Measurements from ENCODE around the gene DUT. TPM values are rescaled to one million over a fixed set of nuclear protein-coding genes. Genes with fewer than 3 reads are reported as not detected.

The DUT gene
- total and polyA plus RNA-seq, 2 experiments from 2014 or later, result 78.0 to 149 TPM

GRCh38 chr15:48389691-48390143 is 58.5 kb downstream of the DUT start:
- Histone ChIP-seq H3K27me3 (replicated peaks; ENCODE audit: insufficient read depth) (no peaks in the 10 kb centered on the region), H3K4me2 (ENCODE audit: unreplicated experiment) (peak overlapping the region; percentile 67), H3K9ac (peak overlapping the region; percentile 76), H4K20me1 (ENCODE audit: insufficient read depth) (no peaks in the 10 kb centered on the region), H3K27ac (peak overlapping the region; percentile 99), H3K4me1 (ENCODE audit: insufficient read depth) (peaks cover 81% of the 10 kb centered on the region), H3K79me2 (ENCODE audit: insufficient read depth) (no peaks in the 10 kb centered on the region), H2AFZ (no peak overlapping the region), H3F3A (ENCODE audit: insufficient read depth) (peaks cover 87% of the 10 kb centered on the region), H3K9me2 (ENCODE audit: insufficient read depth) (no peaks in the 10 kb centered on the region), H3K4me3 (no peak overlapping the region), H3K36me3 (ENCODE audit: low read depth) (no peaks in the 10 kb centered on the region), H3K9me3 (ENCODE audit: low read depth) (no peaks in the 10 kb centered on the region)
- TF ChIP-seq EZH2phosphoT487 (IDR thresholded peaks at IDR 0.05; ENCODE audit: insufficient read depth, low read depth) (no peak), EZH2 (IDR thresholded peaks at IDR 0.05; ENCODE audit: insufficient read depth, poor library complexity, severe bottlenecking) (no peak)
- in situ Hi-C loops (cut with MboI), result no loop called here
- WGBS, 2 experiments (ENCODE audit: low coverage in 1 of 2, low lambda C conversion rate in 2 of 2, missing lambda C conversion rate in 2 of 2), result 4% methylated on average over 3 of the region's 3 CpGs
- DNase-seq, result peak; percentile 83

DNA sequence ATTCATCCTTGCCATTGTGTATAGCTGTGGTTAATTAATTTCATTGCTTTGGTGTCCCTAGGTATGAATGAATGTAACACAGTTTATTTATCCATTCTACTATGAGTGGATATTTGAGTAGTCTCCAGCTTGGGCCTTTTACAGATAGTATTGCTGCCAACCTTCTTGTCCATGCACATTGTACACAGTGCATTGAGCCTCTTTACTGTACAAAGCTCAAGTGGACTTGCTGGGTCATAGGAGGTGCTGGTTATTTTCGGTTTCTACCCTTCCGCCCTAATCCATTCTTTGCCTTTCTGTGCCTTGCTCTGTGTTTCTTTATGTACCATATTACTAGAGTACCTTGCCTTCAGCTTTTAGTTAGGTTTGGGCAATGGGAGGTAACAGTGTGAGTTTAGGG is 60.7 kb downstream of the DUT start:
- peak overlapping the region; percentile 36; the same call in 1 of the 2 replicates for H3K9ac ChIP-seq

GRCh38 chr15:48392356-48392755 is 61.1 kb downstream of the DUT start:
- no peak overlapping the region for H3K4me3 ChIP-seq
- H3K79me2 ChIP-seq (ENCODE audit: insufficient read depth), result no peaks in the 10 kb centered on the region
- H3K27ac ChIP-seq, result peak overlapping the region; percentile 44
- H3K4me1 ChIP-seq (ENCODE audit: insufficient read depth), result peaks cover 77% of the 10 kb centered on the region
- H3K27me3 ChIP-seq (replicated peaks; ENCODE audit: insufficient read depth), result no peaks in the 10 kb centered on the region
- H3K4me2 ChIP-seq (ENCODE audit: unreplicated experiment), result no peak overlapping the region
- 0 out of 2 replicates have a peak overlapping the region, but pooled peaks have one; percentile 1 for H2AFZ ChIP-seq
- in situ Hi-C loops (cut with MboI), result no loop called here
- H3F3A ChIP-seq (ENCODE audit: insufficient read depth), result peaks cover 81% of the 10 kb centered on the region
- TF ChIP-seq EZH2 (IDR thresholded peaks at IDR 0.05; ENCODE audit: insufficient read depth, poor library complexity, severe bottlenecking) (no peak), EZH2phosphoT487 (IDR thresholded peaks at IDR 0.05; ENCODE audit: insufficient read depth, low read depth) (no peak)
- no peaks in the 10 kb centered on the region for H3K36me3 ChIP-seq (ENCODE audit: low read depth)
- peak overlapping the region; percentile 36; the same call in 1 of the 2 replicates for H3K9ac ChIP-seq
- 23 to 27% methylated on average over 4 of the region's 4 CpGs for WGBS, 2 experiments (ENCODE audit: low coverage in 1 of 2, low lambda C conversion rate in 2 of 2, missing lambda C conversion rate in 2 of 2)
- peak; percentile 56 for DNase-seq
- no peaks in the 10 kb centered on the region for H4K20me1 ChIP-seq (ENCODE audit: insufficient read depth)
- no peaks in the 10 kb centered on the region for H3K9me3 ChIP-seq (ENCODE audit: low read depth)
- no peaks in the 10 kb centered on the region for H3K9me2 ChIP-seq (ENCODE audit: insufficient read depth)

More for the DNA sequence above, 60.7 kb downstream of the DUT start:
- Histone ChIP-seq H4K20me1 (ENCODE audit: insufficient read depth) (no peaks in the 10 kb centered on the region), H3K4me1 (ENCODE audit: insufficient read depth) (peaks cover 81% of the 10 kb centered on the region), H2AFZ (0 out of 2 replicates have a peak overlapping the region, but pooled peaks have one; percentile 1), H3K27ac (peak overlapping the region; percentile 44), H3K9me3 (ENCODE audit: low read depth) (no peaks in the 10 kb centered on the region), H3K36me3 (ENCODE audit: low read depth) (no peaks in the 10 kb centered on the region), H3K4me2 (ENCODE audit: unreplicated experiment) (no peak overlapping the region), H3K79me2 (ENCODE audit: insufficient read depth) (no peaks in the 10 kb centered on the region), H3K27me3 (replicated peaks; ENCODE audit: insufficient read depth) (no peaks in the 10 kb centered on the region), H3F3A (ENCODE audit: insufficient read depth) (peaks cover 85% of the 10 kb centered on the region), H3K9me2 (ENCODE audit: insufficient read depth) (no peaks in the 10 kb centered on the region), H3K4me3 (no peak overlapping the region)
- no peak for DNase-seq
- WGBS, 2 experiments (ENCODE audit: low coverage in 1 of 2, low lambda C conversion rate in 2 of 2, missing lambda C conversion rate in 2 of 2), result 78 to 83% methylated on average over 2 of the region's 2 CpGs
- no peak for TF ChIP-seq EZH2 (IDR thresholded peaks at IDR 0.05; ENCODE audit: insufficient read depth, poor library complexity, severe bottlenecking)
- in situ Hi-C loops (cut with MboI), result no loop called here

Small RNAs within 50 kb of the gene (small RNA-seq; reads per million reads assigned to genes)
- not detected for gene RF00019 (ENCODE audit: low read depth, low replicate concordance)

Other genes starting within 250 kb of the DUT start
- gene SLC24A5, start 210.4 kb upstream of the DUT start, total RNA-seq (2014; rRNA removed; shearing (Covaris generic)), result not detected in 2 replicates
- gene SLC24A5, start 210.4 kb upstream of the DUT start, polyA plus RNA-seq (2016; fragmentation: Nextera tagmentation; extraction: Ambion mirVana), result not detected in 2 replicates
- 1.7 and 6.8 TPM in 2 replicates for gene MYEF2, start 153.1 kb upstream of the DUT start, total RNA-seq (2014; rRNA removed; shearing (Covaris generic))
- gene MYEF2, start 153.1 kb upstream of the DUT start, polyA plus RNA-seq (2016; fragmentation: Nextera tagmentation; extraction: Ambion mirVana), result 1.3 and 1.8 TPM in 2 replicates
- not detected in 2 replicates for gene CTXN2, start 139.8 kb upstream of the DUT start, total RNA-seq (2014; rRNA removed; shearing (Covaris generic))
- gene CTXN2, start 139.8 kb upstream of the DUT start, polyA plus RNA-seq (2016; fragmentation: Nextera tagmentation; extraction: Ambion mirVana), result not detected in 2 replicates
- gene SLC12A1, start 125.1 kb upstream of the DUT start, total RNA-seq (2014; rRNA removed; shearing (Covaris generic)), result not detected in 2 replicates
- not detected in 2 replicates for gene SLC12A1, start 125.1 kb upstream of the DUT start, polyA plus RNA-seq (2016; fragmentation: Nextera tagmentation; extraction: Ambion mirVana)